Measurements from ENCODE around the gene TAGAP. TPM values are rescaled to one million over a fixed set of nuclear protein-coding genes. Genes with fewer than 3 reads are reported as not detected.
A peak's percentile ranks its signal among the peaks of the same experiment; 100 is the strongest.

TAGAP gene
- total RNA-seq, 1 donor from 2014 or later: 12.9 TPM

DNA sequence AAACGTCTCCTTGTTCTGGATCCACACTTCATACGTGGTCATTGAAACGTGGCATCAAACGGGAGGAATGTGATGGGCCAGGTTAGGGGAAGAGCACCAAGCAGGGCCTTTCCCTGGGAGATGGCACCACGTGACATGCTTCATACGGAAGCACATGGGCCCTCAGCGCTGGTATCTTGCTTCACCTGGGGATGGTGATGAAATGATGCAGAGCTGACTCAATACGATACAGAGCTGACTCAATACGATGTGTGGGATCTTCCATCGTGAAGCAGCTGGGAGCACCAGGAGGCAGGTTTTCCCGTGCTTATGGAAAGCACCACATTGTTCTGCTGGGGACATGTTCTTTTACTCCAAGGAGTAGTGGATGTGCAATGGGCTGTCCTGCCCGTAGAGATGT lies 22.5 kb upstream of the TAGAP start:
- Histone ChIP-seq H3K36me3 (no peaks in the 10 kb centered on the region), H3K4me1 (peaks cover 4% of the 10 kb centered on the region), H3K27me3 (no peaks in the 10 kb centered on the region), H3K27ac (no peak overlapping the region), H3K4me3 (no peak overlapping the region), H3K9me3 (no peaks in the 10 kb centered on the region)
- no peak for DNase-seq
- ATAC-seq: peak; percentile 30
- TF ChIP-seq, protein P1, sequence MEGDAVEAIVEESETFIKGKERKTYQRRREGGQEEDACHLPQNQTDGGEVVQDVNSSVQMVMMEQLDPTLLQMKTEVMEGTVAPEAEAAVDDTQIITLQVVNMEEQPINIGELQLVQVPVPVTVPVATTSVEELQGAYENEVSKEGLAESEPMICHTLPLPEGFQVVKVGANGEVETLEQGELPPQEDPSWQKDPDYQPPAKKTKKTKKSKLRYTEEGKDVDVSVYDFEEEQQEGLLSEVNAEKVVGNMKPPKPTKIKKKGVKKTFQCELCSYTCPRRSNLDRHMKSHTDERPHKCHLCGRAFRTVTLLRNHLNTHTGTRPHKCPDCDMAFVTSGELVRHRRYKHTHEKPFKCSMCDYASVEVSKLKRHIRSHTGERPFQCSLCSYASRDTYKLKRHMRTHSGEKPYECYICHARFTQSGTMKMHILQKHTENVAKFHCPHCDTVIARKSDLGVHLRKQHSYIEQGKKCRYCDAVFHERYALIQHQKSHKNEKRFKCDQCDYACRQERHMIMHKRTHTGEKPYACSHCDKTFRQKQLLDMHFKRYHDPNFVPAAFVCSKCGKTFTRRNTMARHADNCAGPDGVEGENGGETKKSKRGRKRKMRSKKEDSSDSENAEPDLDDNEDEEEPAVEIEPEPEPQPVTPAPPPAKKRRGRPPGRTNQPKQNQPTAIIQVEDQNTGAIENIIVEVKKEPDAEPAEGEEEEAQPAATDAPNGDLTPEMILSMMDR (IDR thresholded peaks at IDR 0.05): no peak
- intact Hi-C loops (cut with DNase I): no loop called here

GRCh38 chr6:159066483-159066882 lies 21.7 kb upstream of the TAGAP start:
- intact Hi-C loops (cut with DNase I): no loop called here
- no peaks in the 10 kb centered on the region for H3K36me3 ChIP-seq
- TF ChIP-seq, protein P1 (IDR thresholded peaks at IDR 0.05): no peak
- peaks cover 10% of the 10 kb centered on the region for H3K4me1 ChIP-seq
- DNase-seq (no peak), ATAC-seq (no peak)
- H3K9me3 ChIP-seq: no peaks in the 10 kb centered on the region
- H3K27ac ChIP-seq: no peak overlapping the region
- no peaks in the 10 kb centered on the region for H3K27me3 ChIP-seq
- H3K4me3 ChIP-seq: no peak overlapping the region

DNA sequence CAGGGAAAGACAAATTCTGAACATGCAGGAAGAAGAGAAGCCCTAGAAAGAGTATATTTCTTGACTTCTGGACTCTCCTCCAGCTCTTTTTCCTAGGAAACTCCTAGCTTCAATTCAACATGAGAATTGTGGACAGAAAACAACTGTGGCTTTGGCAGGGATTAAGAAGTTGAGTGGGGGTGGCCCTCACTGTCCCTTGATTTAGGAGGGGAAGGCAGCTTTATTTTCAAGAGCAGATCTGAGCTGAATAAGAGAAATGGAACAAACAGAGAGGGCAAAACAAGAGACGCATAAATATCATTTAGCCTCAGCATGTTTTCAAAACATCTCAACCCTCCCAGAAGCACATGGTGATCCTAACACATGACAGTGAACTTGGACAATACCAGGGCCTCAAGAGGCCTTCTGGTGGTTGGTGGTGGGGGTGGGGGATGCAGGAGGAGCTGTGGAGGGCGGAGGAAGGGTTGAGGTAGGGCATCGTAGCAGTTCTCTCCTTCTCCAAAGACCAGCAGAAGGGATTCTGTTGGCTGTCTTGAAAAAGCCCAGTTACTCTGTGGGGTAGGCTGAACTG lies 21.1 kb upstream of the TAGAP start:
- TF ChIP-seq, protein P1 (IDR thresholded peaks at IDR 0.05): no peak
- intact Hi-C loops (cut with DNase I): no loop called here

GRCh38 chr6:159065091-159065490 lies 20.3 kb upstream of the TAGAP start:
- Histone ChIP-seq H3K4me1 (peaks cover 10% of the 10 kb centered on the region), H3K9me3 (no peaks in the 10 kb centered on the region), H3K27me3 (no peaks in the 10 kb centered on the region), H3K36me3 (no peaks in the 10 kb centered on the region), H3K4me3 (no peak overlapping the region), H3K27ac (no peak overlapping the region)
- no peak for ATAC-seq
- no peak for DNase-seq
- TF ChIP-seq, protein P1 (IDR thresholded peaks at IDR 0.05): no peak
- intact Hi-C loops (cut with DNase I): no loop called here

More for the DNA sequence above, 21.1 kb upstream of the TAGAP start:
- H3K4me3 ChIP-seq: no peak overlapping the region
- H3K36me3 ChIP-seq: no peaks in the 10 kb centered on the region
- no peaks in the 10 kb centered on the region for H3K27me3 ChIP-seq
- H3K9me3 ChIP-seq: no peaks in the 10 kb centered on the region
- H3K27ac ChIP-seq: no peak overlapping the region
- H3K4me1 ChIP-seq: peaks cover 10% of the 10 kb centered on the region
- no peak for ATAC-seq
- no peak for DNase-seq

DNA sequence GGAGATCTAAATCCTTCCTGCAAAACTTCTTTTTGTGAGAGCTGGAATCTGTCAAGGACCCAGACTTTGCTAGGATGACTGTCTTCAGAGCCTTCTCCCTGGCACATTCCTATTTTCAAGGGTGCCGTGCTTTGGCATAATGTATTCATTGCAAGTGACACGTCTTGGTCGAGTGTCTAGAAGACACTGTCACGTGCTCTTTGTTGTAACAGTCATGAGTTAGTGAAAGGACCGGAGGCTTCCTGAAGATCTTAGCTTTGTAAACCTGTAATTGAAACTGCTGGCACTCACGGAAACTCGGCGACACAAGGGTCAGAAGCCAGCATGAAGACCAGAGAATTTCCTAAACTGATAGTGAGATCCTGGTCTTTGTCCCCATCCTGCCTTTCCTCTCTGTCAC lies 19.7 kb upstream of the TAGAP start:
- H3K4me3 ChIP-seq: no peak overlapping the region
- DNase-seq: no peak
- TF ChIP-seq, protein P1 (IDR thresholded peaks at IDR 0.05): no peak
- peaks cover 10% of the 10 kb centered on the region for H3K4me1 ChIP-seq
- no peaks in the 10 kb centered on the region for H3K27me3 ChIP-seq
- intact Hi-C loops (cut with DNase I): no loop called here
- no peaks in the 10 kb centered on the region for H3K36me3 ChIP-seq
- H3K27ac ChIP-seq: no peak overlapping the region
- no peak for ATAC-seq
- H3K9me3 ChIP-seq: no peaks in the 10 kb centered on the region

DNA sequence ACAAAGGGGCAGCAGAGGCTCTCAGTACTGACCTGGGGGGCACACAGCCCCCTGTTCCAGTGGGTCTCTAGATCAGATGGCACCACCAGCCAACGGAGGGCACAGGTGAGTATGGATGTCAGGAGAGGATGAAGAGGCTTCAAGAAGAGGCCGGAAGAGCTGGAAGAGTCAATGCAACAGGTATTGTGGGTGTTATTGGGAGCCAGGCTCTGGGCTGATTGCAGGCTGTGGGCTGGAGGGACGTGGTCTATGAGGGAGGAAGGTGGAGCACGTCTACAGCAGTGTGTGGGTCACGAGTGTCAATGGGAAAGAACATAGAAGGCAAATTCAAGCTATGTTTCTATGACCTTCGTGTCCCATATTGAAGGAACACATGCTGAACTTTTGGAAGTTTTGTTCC lies 18.8 kb upstream of the TAGAP start:
- Histone ChIP-seq H3K27ac (peak overlapping the region; percentile 64), H3K9me3 (no peaks in the 10 kb centered on the region), H3K27me3 (no peaks in the 10 kb centered on the region), H3K4me1 (peaks cover 10% of the 10 kb centered on the region), H3K36me3 (no peaks in the 10 kb centered on the region), H3K4me3 (no peak overlapping the region)
- TF ChIP-seq, protein P1 (IDR thresholded peaks at IDR 0.05): no peak
- intact Hi-C loops (cut with DNase I): no loop called here
- no peak for DNase-seq
- no peak for ATAC-seq

Data from upper lobe of right lung (tissue), 1 donor.